Activated naive CD8-positive, alpha-beta T cell treated with anti-CD3 and anti-CD28 coated beads, Interleukin-2, amount 50 U/mL, for 24 hours (primary cell): ENCODE data around the gene CFAP54.

ENCODE experiments used
- ATAC-seq: fragments of 150-1000 bp; cut with Tn5 transposase; one replicate; pipeline ENCODE4 v1.10.0; 2021
- DNase-seq: peaks from one replicate; pipeline ENCODE4 v3.0.0; 2021
- H3K27ac Mint-ChIP-seq: one replicate; pipeline ENCODE4 v1.8.0; 2021; ENCODE audit warnings: mild to moderate bottlenecking, mixed read lengths
- H3K27me3 Mint-ChIP-seq: one replicate; pipeline ENCODE4 v1.8.0; 2021; ENCODE audit warnings: mixed read lengths
- H3K36me3 Mint-ChIP-seq: one replicate; pipeline ENCODE4 v1.8.0; 2021; ENCODE audit warnings: low read depth, mixed read lengths
- H3K4me1 Mint-ChIP-seq: one replicate; pipeline ENCODE4 v1.8.0; 2021; ENCODE audit warnings: mixed read lengths
- H3K4me3 Mint-ChIP-seq: one replicate; pipeline ENCODE4 v1.8.0; 2021; ENCODE audit warnings: mild to moderate bottlenecking, moderate library complexity, mixed read lengths
- H3K9me3 Mint-ChIP-seq: one replicate; pipeline ENCODE4 v1.8.0; 2021; ENCODE audit warnings: mixed read lengths

CFAP54 gene

DNA sequence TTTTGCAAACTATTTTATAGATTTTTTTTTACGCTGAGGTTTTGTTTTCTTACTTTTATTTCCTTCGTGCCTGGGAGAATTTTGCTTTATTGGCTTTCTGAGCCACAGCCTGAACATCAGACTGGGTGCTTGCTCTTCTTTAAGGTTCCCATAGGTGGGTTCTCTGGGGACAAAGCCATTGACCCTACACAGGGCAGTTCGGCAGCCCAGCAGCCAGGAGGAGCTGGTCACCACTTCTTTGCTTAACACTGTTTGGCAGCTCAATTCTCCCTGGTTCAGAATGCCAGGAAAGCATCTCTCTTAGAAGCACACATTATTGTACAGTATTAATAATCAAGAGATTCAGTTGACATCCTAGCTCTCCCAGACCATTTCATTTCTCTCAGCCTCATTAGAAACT lies 276.9 kb downstream of the CFAP54 start:
- H3K27ac Mint-ChIP-seq = no peak overlapping the region
- no peaks in the 10 kb centered on the region for H3K4me1 Mint-ChIP-seq
- peaks cover 2% of the 10 kb centered on the region for H3K27me3 Mint-ChIP-seq
- no peak overlapping the region for H3K4me3 Mint-ChIP-seq
- no peaks in the 10 kb centered on the region for H3K36me3 Mint-ChIP-seq
- ATAC-seq = no peak
- H3K9me3 Mint-ChIP-seq = no peaks in the 10 kb centered on the region
- DNase-seq = no peak

GRCh38 chr12:96769400-96769799 lies 280.0 kb downstream of the CFAP54 start:
- Mint-ChIP-seq H3K9me3 (no peaks in the 10 kb centered on the region), H3K4me1 (no peaks in the 10 kb centered on the region), H3K27ac (no peak overlapping the region), H3K27me3 (peaks cover 2% of the 10 kb centered on the region), H3K4me3 (no peak overlapping the region), H3K36me3 (no peaks in the 10 kb centered on the region)
- ATAC-seq (no peak), DNase-seq (no peak)

DNA sequence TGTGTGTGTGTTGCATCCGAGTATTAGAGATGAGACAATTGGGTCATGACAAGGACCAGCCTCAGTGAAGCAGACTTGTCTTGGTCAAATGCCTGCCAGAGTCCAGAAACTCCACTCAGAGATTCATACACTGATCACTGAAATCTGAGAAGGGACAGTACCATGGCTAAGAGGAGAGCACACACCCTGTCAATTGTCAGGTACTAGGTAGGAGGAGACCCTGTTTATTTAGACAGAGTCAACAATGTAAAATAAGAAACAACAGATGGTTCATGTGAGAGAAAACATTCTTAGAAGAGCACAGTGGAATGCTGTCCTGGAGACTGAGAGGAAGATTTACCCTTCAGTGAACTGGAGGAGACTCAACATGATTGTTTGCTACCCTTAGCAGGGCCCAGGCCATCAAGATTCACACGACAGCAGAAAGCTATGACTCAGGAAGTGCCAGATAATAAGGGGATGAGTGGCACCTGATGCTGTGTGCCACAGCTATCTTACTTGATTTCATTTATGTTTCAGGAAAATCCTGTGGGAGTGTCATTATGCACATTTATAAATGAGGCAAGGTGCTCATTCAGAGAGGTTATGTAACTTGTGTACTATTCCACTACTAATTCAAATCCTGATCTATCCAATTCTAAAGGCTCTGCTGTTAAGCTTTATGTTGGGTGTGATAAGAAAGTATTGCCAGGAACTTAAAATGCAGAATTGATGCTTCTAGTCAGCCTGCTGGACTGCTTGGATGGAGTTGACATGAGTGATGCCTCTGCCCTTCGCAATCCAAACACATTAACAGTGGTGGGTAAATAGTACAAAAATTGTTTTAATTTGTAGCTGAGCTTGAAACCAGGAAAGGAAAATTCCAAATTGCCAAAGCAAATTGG lies 281.1 kb downstream of the CFAP54 start:
- ATAC-seq = no peak
- Mint-ChIP-seq H3K27ac (no peak overlapping the region), H3K27me3 (peaks cover under 1% of the 10 kb centered on the region), H3K9me3 (no peaks in the 10 kb centered on the region), H3K4me1 (no peaks in the 10 kb centered on the region), H3K36me3 (no peaks in the 10 kb centered on the region), H3K4me3 (no peak overlapping the region)
- no peak for DNase-seq

DNA sequence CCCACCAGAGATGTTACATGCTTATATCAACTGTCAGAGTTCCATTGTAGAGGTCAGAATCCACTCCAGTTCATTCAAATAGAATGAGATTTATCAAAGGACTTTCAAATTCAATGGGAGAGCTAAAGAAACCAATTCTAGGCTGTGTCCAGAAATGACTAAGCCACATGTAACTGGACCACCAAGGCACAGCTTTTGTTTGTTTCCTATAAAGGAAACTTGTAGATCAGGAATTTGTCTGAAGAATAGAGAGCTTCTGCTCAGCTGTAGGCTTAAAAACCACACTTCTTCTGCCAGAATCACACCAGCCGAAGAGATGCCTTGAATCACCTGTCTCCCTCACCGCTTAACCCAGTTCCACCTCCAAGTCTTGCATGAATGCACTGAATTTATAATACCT lies 283.7 kb downstream of the CFAP54 start:
- H3K4me1 Mint-ChIP-seq = no peaks in the 10 kb centered on the region
- ATAC-seq = no peak
- DNase-seq = no peak
- no peaks in the 10 kb centered on the region for H3K9me3 Mint-ChIP-seq
- H3K27ac Mint-ChIP-seq = no peak overlapping the region
- no peak overlapping the region for H3K4me3 Mint-ChIP-seq
- no peaks in the 10 kb centered on the region for H3K27me3 Mint-ChIP-seq
- H3K36me3 Mint-ChIP-seq = no peaks in the 10 kb centered on the region

- DNase-seq (no peak), ATAC-seq (no peak)
- Mint-ChIP-seq H3K36me3 (no peaks in the 10 kb centered on the region), H3K9me3 (no peaks in the 10 kb centered on the region), H3K4me3 (no peak overlapping the region), H3K4me1 (no peaks in the 10 kb centered on the region), H3K27me3 (no peaks in the 10 kb centered on the region), H3K27ac (no peak overlapping the region)
Observed at GRCh38 chr12:96774496-96775256, 285.3 kb downstream of the CFAP54 start.

DNA sequence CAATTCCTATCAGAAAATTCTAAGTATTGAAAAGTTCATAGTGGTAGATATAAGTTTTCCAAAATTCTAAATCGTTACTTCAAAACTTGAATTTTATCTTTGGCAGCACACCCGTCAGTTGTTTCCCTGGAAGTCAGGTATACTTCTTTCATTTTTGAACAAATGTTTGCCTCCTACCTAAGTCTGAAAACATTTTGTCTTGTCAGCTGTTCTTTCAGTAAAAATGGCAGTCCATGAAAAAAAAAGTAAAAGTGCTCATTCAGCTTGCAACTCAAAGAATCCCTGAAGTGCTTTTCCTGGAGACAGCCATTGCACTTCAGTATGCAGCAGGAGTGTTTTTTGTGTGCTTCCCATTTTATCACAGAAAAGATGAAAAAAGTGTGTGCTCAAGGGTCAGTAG lies 287.5 kb downstream of the CFAP54 start:
- Mint-ChIP-seq H3K36me3 (no peaks in the 10 kb centered on the region), H3K4me3 (no peak overlapping the region), H3K27ac (no peak overlapping the region), H3K27me3 (no peaks in the 10 kb centered on the region), H3K9me3 (no peaks in the 10 kb centered on the region), H3K4me1 (no peaks in the 10 kb centered on the region)
- ATAC-seq = no peak
- no peak for DNase-seq

DNA sequence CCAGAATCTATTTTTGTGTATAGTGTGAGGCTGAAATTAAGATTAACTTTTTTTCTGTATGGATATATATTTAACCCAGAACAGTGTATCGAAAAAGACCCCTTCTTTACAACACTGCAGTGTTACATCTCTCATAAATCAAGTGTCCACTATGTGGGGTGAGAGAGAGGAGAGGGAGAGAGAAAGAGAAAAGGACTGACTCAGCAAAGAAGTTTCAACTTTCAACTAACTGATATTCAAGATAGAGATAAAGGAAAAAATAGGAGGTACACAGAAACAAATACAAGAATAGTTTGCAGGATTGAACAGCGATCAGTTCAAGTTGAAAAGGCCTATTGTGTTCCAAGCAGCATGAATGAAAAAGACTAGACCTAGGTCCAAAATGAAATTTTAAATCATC lies 291.0 kb downstream of the CFAP54 start:
- H3K9me3 Mint-ChIP-seq = no peaks in the 10 kb centered on the region
- DNase-seq (no peak), ATAC-seq (no peak)
- no peak overlapping the region for H3K4me3 Mint-ChIP-seq
- H3K36me3 Mint-ChIP-seq = no peaks in the 10 kb centered on the region
- H3K4me1 Mint-ChIP-seq = no peaks in the 10 kb centered on the region
- H3K27me3 Mint-ChIP-seq = no peaks in the 10 kb centered on the region
- H3K27ac Mint-ChIP-seq = no peak overlapping the region

- no peaks in the 10 kb centered on the region for H3K27me3 Mint-ChIP-seq
- no peaks in the 10 kb centered on the region for H3K4me1 Mint-ChIP-seq
- no peaks in the 10 kb centered on the region for H3K36me3 Mint-ChIP-seq
- DNase-seq (no peak), ATAC-seq (no peak)
- no peaks in the 10 kb centered on the region for H3K9me3 Mint-ChIP-seq
- H3K4me3 Mint-ChIP-seq = no peak overlapping the region
- no peak overlapping the region for H3K27ac Mint-ChIP-seq
Observed at GRCh38 chr12:96786791-96787190, 297.4 kb downstream of the CFAP54 start.

DNA sequence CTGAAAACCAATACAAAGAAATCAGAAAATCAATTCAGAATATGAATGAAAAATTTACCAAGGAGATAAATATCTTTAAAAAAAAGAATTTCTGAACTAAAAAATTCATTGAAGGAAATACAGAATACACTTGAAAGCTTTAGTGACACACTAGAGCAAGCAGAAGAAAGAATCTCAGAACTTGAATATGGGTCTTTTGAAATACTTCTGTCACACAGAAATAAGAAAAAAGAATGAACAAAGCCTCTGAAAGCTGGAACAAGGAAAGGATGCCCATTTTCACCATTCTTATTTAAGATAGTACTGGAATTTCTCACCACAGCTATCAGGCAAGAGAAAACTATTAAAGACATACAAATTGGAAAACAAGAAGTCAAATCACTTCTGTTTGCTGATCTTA lies 314.6 kb downstream of the CFAP54 start:
- H3K9me3 Mint-ChIP-seq = peaks cover 24% of the 10 kb centered on the region
- H3K27ac Mint-ChIP-seq = no peak overlapping the region
- DNase-seq (no peak), ATAC-seq (no peak)
- no peak overlapping the region for H3K4me3 Mint-ChIP-seq
- H3K36me3 Mint-ChIP-seq = no peaks in the 10 kb centered on the region
- no peaks in the 10 kb centered on the region for H3K4me1 Mint-ChIP-seq
- H3K27me3 Mint-ChIP-seq = no peaks in the 10 kb centered on the region

- H3K9me3 Mint-ChIP-seq = peaks cover 31% of the 10 kb centered on the region
- no peak overlapping the region for H3K27ac Mint-ChIP-seq
- no peaks in the 10 kb centered on the region for H3K27me3 Mint-ChIP-seq
- ATAC-seq (no peak), DNase-seq (no peak)
- H3K36me3 Mint-ChIP-seq = no peaks in the 10 kb centered on the region
- H3K4me3 Mint-ChIP-seq = no peak overlapping the region
- no peaks in the 10 kb centered on the region for H3K4me1 Mint-ChIP-seq
Observed at GRCh38 chr12:96806272-96806671, 316.9 kb downstream of the CFAP54 start.

GRCh38 chr12:96807741-96808140 lies 318.4 kb downstream of the CFAP54 start:
- no peak for DNase-seq

DNA sequence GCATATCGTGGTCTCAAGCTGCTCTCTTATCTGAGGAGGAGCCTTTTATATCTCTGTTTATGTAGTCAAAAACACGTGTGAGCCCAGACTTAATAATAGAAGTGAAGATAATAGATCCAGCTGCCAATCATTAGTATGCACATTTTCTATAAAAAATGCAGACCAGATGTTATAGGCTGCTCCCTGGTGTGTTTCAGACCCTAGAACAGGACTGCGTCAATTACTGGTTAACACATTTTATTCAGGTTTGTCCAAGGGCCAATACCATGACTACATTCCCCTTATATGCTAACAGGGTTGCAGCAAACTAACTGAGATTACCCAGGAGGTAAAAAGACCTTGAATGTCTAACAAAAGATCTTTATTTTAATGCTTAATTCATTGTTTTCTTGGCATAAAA lies 319.2 kb downstream of the CFAP54 start:
- no peak overlapping the region for H3K4me3 Mint-ChIP-seq
- no peak for DNase-seq
- H3K9me3 Mint-ChIP-seq = peaks cover 26% of the 10 kb centered on the region
- no peaks in the 10 kb centered on the region for H3K27me3 Mint-ChIP-seq
- no peaks in the 10 kb centered on the region for H3K4me1 Mint-ChIP-seq
- no peak overlapping the region for H3K27ac Mint-ChIP-seq
- H3K36me3 Mint-ChIP-seq = no peaks in the 10 kb centered on the region
- no peak for ATAC-seq

More at GRCh38 chr12:96807741-96808140, 318.4 kb downstream of the CFAP54 start:
- ATAC-seq = no peak
- Mint-ChIP-seq H3K9me3 (peaks cover 31% of the 10 kb centered on the region), H3K36me3 (no peaks in the 10 kb centered on the region), H3K4me3 (no peak overlapping the region), H3K27ac (no peak overlapping the region), H3K27me3 (no peaks in the 10 kb centered on the region), H3K4me1 (no peaks in the 10 kb centered on the region)

DNA sequence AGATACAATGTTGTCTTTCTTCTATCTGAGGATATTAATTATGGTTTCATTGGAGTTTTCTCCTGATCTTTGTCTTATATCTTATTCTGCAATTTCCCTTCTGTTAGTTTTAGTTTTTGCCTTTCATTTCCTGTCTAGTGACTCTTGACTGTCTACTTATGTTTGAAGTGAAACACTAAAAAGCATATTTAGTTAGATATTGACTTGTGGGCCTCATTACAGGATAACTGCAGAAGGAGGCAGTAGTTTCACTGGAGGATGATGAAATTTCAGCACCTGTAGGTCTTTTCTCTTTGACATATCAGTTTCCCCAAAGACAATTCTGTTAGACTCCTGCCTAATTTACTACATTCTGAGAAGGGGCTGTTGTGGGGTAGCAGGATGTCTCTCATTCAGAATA lies 320.1 kb downstream of the CFAP54 start:
- no peak for DNase-seq

GRCh38 chr12:96810057-96810456 lies 320.7 kb downstream of the CFAP54 start:
- Mint-ChIP-seq H3K27ac (no peak overlapping the region), H3K36me3 (no peaks in the 10 kb centered on the region), H3K27me3 (no peaks in the 10 kb centered on the region), H3K9me3 (peaks cover 13% of the 10 kb centered on the region), H3K4me3 (no peak overlapping the region), H3K4me1 (no peaks in the 10 kb centered on the region)
- no peak for DNase-seq
- no peak for ATAC-seq

More for the DNA sequence above, 320.1 kb downstream of the CFAP54 start:
- no peak overlapping the region for H3K27ac Mint-ChIP-seq
- no peaks in the 10 kb centered on the region for H3K4me1 Mint-ChIP-seq
- H3K27me3 Mint-ChIP-seq = no peaks in the 10 kb centered on the region
- no peaks in the 10 kb centered on the region for H3K36me3 Mint-ChIP-seq
- H3K4me3 Mint-ChIP-seq = no peak overlapping the region
- H3K9me3 Mint-ChIP-seq = peaks cover 18% of the 10 kb centered on the region
- ATAC-seq = no peak

GRCh38 chr12:96810477-96810876 lies 321.1 kb downstream of the CFAP54 start:
- DNase-seq (no peak), ATAC-seq (no peak)
- Mint-ChIP-seq H3K9me3 (peaks cover 9% of the 10 kb centered on the region), H3K4me1 (no peaks in the 10 kb centered on the region), H3K4me3 (no peak overlapping the region), H3K27me3 (no peaks in the 10 kb centered on the region), H3K27ac (no peak overlapping the region), H3K36me3 (no peaks in the 10 kb centered on the region)
